Measurements from ENCODE around the gene TYMS.

- TF ChIP-seq EZH2 (IDR thresholded peaks at IDR 0.05; ENCODE audit: borderline replicate concordance, insufficient read depth, low read depth, low read length, poor library complexity, severe bottlenecking) = no peak
- no peak for TF ChIP-seq CTCF (IDR thresholded peaks at IDR 0.05)
Observed at GRCh38 chr18:677145-677544, 19.7 kb downstream of the TYMS start.
